GM19395 (cell line): ENCODE measurements around the gene FRMD3.
"Not testable (repeated sequence)": the region's sequence is repeated elsewhere in the genome, so short reads cannot be mapped to it uniquely, and the experiment has no call there.

ENCODE experiments used
- ATAC-seq: cut with Tn5 transposase; IDR thresholded peaks from one replicate; pipeline ENCODE4 v1.9.1; 2021; ENCODE audit warnings: mild to moderate bottlenecking, moderate library complexity; ENCODE audit not compliant: unreplicated experiment

Gene FRMD3

DNA sequence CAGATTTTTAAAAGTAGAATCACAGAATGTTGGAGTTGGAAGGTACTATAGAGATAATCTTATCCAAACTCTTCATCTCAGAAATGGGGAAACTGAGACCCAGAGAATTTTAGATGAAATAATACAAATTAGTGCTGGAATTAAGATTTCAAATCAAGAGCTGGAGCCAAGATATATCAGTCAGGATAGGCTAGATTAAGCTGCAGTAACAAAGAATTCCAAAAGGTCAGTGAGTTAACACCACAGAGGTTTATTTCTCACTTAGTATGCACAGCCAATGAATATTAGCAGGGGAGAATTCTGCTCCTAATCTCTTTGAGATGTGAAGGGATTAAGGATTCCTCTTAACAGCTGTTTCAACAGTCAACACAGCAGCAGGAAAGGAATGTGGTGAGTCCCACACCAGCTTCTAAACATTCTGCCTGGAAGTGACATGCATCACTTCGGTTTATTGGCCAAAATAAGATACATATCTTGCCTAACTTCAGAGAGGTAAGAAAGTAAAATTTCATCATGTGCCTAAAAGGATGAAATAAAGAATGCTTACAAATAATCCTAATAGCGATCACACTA lies 136.8 kb downstream of the FRMD3 start:
- no peak for ATAC-seq

DNA sequence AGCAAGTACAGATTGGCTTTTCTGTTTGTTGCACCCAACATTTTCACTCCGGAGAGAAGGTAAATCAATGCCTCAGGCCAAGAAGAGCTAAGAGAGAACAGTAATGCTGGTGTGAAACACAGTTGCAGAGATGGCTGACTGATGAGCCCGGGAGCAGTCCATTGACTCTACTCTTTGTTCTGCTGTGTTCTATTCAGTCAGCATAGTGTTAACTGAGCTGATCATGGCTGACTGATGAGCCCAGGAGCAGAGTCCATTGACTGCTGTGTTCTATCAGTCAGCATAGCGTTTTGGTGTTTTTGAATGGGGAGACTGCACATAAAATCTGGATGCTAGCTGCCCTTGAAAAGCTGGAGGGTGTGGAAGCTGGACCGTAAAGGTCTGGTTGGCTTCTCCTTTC lies 141.4 kb downstream of the FRMD3 start:
- no peak for ATAC-seq

DNA sequence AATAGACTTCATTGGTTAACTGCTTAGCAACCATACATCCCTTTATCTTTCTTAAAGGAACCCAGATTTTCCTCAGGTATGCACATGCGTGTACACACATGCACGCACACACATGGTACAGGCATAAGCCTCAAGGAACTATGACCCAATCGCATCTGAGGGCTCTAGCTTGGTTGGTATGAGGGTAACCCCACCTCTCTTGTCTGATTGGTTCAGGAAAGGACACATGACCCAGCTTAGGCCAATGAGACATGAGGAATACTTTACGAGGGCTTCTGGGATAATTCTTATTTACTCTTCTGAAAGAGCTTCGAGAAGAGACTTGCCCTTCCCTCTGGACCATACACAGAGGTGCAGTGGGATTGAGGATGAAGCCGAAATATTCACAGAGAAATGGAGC lies 141.9 kb downstream of the FRMD3 start:
- no peak for ATAC-seq

DNA sequence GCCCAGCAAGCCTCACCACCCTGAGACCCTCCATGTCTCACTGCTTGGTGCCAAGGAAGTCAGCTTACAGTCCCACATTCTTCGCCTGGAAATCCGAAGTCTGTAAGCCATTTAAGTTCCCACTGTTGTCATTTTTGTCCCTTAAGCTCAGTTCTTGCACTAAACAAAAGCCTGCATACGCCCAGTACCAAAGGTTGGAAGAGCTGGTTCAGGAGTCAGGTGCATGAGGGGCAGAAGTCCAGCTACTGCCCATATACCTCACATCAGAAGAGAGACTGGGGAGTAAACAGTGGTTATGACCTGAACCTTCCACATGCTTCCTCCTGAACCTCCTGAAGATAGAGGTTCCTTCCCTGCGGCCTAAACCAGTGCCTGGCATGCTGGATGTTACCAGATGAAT lies 146.0 kb downstream of the FRMD3 start:
- no peak for ATAC-seq

DNA sequence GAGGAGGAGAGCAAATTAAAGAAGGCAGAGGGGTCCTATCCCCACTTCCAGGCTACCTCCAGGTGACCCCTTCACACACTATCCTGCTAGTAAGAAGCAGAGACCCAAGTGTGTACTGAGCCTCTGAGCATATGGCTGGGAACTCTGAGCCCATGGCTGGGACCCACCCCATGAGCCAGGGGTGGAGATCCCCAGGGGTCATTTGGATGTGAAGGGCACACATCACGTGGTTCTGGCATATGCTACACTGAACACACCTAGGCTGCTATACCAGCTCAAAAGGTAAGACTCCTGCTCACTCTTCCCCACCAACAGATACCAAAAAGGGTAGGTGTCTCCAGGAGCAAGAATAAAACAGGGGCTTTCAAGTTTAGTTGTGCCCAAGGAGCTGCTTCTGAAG lies 149.9 kb downstream of the FRMD3 start:
- no peak for ATAC-seq

DNA sequence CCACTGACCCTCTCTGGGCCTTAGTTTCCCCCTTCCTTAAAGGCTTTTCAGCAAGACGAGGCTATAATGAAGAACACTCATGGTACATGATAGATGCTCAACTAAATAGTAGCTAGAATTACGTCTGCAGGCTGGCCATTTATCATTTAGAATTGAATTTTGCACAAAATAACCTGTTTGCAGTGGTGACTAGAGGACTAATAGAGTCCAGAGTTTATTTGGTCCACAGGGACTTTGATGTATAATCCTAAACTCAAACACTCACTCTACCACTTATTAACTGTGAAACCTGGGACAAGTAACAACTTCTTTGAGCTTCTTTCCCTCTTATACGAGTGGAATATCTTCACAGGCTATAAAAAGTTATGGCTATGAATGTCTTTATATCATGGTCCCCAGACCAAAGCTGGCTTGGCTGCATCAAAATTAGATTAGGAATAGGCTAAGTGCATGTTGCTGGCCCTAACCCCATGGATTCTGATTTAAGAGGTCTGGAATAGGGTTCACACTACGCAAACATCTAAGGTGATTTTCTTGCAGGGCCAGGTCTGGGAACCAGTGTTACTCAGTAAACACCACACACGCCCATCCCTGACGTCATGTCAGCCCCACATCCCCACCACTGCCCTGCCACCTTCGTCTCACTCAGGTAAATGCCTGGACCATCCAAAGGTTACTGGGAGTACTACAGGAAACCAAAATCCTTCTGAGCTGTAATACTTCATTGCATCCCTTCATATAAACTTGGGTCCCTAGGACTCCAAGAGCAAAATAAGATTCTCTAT lies 150.6 kb downstream of the FRMD3 start:
- no peak for ATAC-seq

DNA sequence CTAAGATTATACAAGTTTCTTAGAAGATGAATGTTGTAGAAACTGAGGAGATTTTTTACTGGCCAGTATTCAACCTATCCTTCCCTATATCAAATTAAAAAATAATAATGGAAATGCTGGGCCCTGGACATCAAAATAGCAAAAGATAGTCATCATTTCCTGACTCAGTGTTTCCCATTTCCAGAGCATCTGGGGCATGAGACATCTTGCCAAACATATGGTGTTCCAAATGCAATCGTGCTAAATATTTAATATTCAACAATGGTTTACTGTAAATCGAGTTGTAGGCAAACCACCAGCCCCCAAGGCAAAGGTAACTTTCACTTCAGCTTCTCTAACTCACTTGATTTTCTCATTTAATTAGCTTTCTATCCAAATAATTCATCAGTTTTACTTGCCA lies 152.9 kb downstream of the FRMD3 start:
- no peak for ATAC-seq

DNA sequence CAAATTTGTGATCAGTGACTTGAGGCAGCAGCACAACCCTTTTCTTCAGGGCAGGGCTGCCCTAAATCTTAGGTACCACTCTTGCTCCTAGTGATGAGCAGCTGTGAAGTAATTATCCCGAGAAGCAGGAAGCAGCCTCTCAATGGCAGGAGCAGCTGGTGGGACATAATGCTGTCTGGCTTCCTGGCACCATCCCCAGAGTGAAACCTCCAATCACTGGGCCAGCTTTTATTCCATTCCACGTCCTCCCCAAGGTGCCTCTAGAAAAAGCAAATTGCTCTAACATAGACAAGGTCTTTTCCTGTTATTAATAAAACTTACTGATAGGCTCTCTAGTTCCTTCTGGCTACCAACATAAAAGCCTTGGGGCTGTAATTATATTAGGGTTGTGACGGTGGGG lies 154.0 kb downstream of the FRMD3 start:
- no peak for ATAC-seq

DNA sequence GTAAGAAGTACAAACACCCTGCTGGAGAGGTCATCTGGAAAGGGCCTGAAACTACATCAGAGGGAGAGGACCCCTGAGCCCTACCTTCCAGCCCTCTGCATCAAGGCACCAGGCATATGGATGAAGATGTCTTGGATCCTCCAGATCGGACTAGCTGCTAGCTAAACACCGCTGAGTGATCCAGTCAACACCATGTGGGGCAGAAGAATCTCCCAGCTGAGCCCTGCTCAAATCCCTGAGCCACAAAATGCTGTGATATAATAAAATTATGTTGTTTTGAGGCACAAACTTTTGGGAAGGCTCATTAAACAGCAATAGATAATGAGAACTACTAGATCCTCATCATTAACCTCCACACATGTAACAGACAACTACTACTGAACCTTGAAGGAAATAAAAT lies 155.2 kb downstream of the FRMD3 start:
- ATAC-seq: no peak

DNA sequence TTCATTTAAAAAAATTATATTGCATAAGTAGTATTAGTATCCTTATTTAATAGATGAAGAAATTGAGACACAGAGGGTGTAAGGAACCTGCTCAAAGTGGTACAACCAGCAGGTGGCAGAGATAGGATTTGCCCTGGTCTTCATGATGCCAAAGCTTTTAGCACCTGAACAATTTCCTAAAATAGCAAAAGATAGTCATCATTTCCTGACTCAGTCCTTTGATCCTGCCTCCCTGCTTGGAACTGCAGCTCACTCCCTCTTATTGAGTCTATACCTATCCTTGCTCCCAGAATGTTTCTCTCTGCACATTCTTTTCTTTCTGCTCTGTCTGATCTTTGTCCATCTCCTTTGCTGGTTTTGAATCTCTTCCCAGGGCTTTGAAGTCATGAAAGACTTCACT lies 155.8 kb downstream of the FRMD3 start:
- no peak for ATAC-seq

DNA sequence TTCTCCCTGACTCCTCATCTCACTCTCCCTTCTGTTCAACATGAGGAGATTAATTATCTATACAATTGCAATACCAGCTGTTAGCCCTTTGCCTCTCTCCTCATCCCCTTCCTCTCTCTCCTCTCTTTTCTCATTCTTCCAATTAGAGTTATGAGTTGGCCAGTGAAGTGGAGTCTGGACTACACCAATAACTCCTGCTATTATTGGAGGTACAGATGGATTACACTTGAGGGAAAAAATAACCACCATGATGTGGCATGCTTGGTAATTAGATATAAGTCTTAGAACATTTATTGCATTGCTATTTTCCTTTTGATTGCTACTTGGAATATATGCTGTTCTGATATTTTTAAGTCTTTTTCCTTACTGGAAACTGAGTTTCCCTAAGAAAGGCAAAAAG lies 159.2 kb downstream of the FRMD3 start:
- ATAC-seq: no peak

DNA sequence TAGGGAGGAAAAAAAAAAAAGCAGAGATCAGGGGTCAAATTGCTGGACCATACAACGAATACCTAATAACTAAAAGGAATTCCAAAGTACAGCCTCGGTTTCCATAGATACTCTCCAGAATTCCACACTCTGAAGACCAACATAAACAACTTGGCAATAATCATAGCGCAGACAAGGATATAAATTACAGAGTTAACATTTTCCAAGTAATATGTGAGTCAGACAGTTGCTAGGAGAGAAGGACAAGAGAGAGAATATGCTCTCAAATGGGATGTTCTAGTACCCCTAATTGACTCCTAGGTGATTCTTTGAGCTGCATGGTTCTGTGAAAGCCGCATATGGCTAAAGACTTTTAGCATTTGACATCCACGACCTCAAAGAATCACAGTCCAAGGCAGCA lies 165.2 kb downstream of the FRMD3 start:
- ATAC-seq: no peak

DNA sequence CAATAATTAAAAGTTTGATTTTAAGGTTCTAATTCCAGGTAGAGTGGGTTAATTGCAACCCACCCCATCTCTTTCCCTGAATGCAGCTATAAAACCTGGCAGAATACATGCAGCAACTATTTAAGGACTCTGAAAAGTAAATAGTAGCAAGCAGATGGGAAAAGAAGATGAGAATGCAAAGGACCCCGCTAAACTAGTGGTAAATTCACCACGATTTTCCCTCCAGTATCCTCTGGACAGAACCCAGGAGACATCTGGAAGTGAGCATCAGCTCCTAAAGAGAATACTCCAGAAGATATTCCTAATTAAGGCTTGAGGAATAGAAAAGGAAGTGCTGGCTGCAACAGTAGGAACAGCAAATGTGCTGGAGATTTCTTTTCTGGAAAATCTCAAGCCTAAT lies 170.9 kb downstream of the FRMD3 start:
- no peak for ATAC-seq

DNA sequence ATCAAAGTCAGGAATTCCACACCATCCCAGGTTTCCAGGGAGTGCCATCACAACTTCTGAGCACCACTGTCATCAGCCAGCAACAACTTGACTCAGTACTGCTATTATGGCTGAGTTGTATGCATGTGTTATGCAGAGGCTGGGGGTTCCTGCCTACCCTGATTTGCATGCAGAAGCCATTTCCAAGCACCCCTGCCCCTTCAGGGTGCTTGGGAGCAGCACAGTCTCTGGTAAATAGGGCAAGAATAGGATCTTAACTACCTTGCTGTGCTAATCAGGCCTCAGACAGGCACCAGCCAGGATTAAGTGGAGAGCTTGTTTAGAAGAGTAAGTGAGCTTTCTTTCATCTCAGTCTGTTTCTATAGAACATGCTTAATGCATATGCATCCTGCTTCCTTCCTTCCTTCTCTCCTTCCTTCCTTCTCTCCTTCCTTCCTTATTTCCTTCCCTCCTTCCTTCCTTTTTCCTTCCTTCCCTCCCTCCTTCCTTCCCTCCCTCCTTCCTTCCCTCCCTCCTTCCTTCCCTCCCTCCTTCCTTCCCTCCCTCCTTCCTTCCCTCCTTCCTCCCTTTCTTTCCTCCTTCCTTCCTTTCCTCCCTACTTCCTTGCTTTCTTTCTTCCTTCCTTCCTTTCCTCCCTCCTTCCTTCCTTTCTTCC lies 175.7 kb downstream of the FRMD3 start:
- no peak for ATAC-seq

DNA sequence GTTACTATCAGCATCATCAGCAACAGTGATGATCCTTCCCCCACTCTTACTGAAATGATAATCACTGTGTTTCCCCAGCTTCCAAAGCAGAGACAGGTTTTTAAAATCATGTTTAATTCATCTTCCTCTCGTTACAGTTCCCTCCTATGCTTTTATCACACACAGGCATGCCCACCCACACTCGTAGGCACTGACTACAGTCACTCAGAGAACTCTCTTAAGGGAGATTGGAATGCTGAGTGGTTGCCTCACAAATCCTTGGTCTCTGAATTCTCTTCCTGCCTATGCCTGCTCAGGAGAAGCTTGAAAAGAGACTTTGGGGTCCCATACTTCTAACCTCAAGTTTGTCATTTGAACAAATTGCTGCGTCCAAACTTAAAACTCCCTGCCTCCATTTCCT lies 179.2 kb downstream of the FRMD3 start:
- ATAC-seq: no peak

DNA sequence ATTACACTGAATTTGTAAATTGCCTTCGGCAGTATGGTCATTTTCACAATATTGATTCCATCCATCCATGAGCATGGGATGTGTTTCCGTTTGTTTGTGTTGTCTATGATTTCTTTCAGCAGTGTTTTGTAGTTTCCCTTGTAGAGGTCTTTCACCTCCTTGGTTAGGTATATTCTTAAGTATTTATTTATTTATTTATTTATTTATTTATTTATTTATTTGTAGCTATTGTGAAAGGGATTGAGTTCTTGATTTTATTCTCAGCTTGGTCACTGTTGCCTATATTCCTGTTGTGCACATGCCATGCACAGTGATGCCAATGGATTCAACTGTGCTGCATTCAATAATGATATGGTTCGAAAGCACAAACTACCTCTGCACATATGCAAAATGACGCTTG lies 179.7 kb downstream of the FRMD3 start:
- not testable (repeated sequence) for ATAC-seq

DNA sequence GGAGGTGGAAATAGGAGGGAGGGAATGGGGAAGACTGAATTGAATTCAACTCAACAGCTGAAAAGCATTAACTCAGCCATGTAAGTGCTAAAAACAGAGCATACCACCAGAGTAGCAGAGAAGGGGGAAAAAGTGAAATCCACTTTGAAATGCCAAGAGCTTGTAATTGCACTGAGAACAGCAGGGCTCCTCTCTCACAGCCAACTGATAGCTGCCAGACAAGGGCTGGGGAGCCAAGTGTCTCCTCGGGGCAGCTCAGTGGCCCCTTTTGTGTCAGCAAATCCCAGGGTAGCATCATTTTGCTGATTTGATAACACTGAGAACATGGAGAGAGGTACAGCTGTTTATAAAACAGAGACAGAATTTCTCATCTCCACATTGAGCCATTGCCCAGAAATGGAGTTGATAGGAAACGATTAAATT lies 182.5 kb downstream of the FRMD3 start:
- no peak for ATAC-seq

DNA sequence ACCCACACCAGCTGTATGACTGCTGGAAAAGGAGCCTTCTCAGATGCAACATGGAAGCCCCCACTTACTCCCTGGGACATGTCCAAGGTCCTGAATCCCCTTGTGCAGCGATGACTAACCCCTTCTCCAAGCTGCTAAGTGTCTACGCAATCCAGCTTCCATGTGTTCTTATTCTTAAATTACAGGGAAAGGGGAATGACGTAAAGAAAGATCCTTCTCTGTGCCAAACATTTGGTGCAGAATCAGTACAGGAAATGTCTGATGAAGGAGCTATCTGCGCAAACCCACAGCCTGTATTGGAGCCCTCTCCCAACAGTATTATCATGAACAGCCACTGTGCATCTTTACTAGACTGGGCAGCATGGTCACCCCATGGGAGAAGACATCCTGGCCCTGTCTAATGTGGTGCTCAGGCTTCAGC lies 183.2 kb downstream of the FRMD3 start:
- ATAC-seq: no peak

DNA sequence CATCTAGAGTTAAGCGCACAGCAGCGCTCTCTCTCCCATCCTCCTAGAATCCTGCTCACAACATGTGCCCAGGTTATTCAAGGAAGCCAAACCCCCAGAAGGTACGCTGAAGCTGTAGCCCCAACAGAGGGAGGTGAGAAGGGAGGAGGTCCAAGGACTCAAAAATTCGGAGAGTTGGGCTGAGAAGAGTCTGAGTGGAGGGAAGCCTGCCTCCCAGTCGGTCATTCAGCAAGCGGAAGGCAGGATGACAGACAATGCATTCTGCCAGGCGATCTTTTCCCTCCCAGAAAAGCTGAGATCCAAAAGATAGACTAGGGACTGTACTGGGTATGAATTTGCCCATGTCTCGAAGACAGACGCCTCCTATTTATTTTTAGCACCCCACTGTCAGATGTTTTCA lies 189.2 kb downstream of the FRMD3 start:
- ATAC-seq: no peak

DNA sequence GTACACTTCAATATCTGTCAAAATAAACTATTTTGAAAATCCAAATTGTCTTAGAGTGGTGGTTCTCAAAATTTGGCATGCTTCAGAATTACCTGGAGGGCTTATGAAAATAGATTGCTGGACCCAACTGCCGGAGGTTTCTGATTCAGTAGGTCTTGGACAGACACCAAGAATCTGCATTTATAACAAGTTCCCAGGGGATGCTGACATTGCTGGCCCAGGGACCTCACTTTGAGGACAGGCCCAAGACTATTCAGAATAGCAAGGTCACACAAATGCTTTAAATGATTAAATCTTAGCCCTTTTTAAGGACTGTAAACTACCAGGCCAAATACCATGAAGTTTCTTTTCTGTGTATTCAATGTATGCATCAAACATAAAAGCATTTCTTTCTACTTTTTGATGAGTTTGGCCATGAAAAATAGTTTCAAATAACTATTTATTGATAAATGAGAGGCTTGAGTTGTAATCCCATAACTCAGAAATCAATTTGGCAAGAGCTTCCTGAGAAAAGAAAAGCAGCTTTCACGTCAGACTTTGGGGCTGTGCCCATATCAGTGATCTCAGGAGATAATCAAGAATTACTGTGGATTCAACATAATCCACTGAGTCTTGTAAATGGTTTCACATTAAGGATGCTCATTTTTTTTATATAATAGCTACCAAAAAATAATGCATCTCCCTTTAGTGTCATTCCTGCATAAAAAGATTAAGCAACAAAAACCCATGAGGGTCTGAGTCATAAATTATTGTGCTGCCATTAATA lies 191.4 kb downstream of the FRMD3 start:
- no peak for ATAC-seq

DNA sequence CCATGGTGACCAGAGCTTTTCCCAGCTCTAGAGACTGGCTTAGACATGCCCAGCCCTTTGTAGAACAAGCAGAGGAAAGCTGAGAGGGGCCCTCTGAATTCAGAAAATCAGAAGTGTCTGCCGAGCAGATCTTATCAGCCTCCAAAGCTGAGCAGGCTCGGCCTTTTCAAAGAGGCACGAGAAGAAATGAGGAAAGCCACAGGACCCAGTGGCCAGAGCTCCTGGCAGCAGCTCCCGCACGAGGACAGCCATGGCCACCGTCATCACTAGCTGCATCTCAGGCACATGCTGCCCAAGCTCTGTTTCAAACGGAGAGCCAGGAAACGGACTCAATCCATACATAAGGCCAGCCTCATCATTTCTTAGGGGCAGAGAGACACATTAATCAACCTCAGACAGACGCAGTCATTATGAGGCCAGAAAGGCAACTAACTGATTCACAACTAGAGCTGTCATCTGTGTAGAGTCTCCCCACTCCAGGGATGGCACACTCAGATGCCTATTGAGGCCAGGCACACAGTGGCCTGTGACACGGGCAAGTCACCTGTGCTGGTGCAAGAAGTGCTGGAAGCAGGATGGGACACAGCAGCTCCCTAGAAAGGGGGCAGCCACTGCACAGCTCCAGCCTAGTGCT lies 194.7 kb downstream of the FRMD3 start:
- no peak for ATAC-seq
